Activated naive CD4-positive, alpha-beta T cell treated with anti-CD3 and anti-CD28 coated beads, Interleukin-2, amount 10 ng/mL, durations not matched to agents 7 days and 5 days (primary cell): ENCODE results near the gene PPP1R37.

Source experiments
- CTCF ChIA-PET: fragments of 350-600 bp; sonication (Branson Sonifier 250); formaldehyde crosslinking; loops from one replicate; lab custom pipeline; 2021; ENCODE audit warnings: antibody characterized with exemption; lab: Charles Lee
- DNase-seq: peaks from one replicate; pipeline ENCODE4 v3.0.0-alpha.2; 2020
- H3K27ac Mint-ChIP-seq: one replicate; pipeline ENCODE4 v1.8.0; 2021; ENCODE audit warnings: mild to moderate bottlenecking, moderate library complexity, mixed read lengths
- H3K27me3 Mint-ChIP-seq: one replicate; pipeline ENCODE4 v1.8.0; 2021; ENCODE audit warnings: mild to moderate bottlenecking, mixed read lengths
- H3K36me3 Mint-ChIP-seq: one replicate; pipeline ENCODE4 v1.8.0; 2021; ENCODE audit warnings: mixed read lengths
- H3K4me1 Mint-ChIP-seq: one replicate; pipeline ENCODE4 v1.8.0; 2021; ENCODE audit warnings: mixed read lengths
- H3K4me3 Mint-ChIP-seq: one replicate; pipeline ENCODE4 v1.8.0; 2021; ENCODE audit warnings: mild to moderate bottlenecking, moderate library complexity, mixed read lengths
- H3K9me3 Mint-ChIP-seq: one replicate; pipeline ENCODE4 v1.8.0; 2021; ENCODE audit warnings: mixed read lengths

Gene PPP1R37

GRCh38 chr19:45121827-45122345 is 28.9 kb downstream of the PPP1R37 start:
- Mint-ChIP-seq H3K4me1 (peaks cover 57% of the 10 kb centered on the region), H3K27me3 (no peaks in the 10 kb centered on the region), H3K27ac (no peak overlapping the region), H3K4me3 (no peak overlapping the region), H3K36me3 (no peaks in the 10 kb centered on the region), H3K9me3 (no peaks in the 10 kb centered on the region)
- CTCF ChIA-PET = no interaction called here
- no peak for DNase-seq

DNA sequence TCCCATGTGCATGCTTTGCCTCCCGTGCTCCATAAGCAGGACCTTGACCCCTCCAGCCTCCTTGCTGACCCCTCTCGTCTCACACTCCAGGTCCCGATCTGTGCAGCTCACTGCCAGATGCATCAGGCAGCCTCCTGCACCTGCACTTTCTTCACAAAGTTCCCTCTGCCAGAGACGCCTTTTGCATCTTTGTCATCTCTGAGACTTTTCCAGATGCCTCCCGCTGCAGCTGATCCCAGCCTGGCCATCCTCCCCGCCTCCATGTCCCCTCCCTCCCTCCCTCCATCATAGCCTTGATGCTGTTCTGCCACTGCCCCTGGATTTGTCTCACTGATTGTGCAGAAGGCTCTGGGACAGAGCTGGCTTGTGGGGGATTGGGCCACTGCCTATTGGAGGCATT is 29.9 kb downstream of the PPP1R37 start:
- Mint-ChIP-seq H3K9me3 (no peaks in the 10 kb centered on the region), H3K36me3 (no peaks in the 10 kb centered on the region), H3K27ac (no peak overlapping the region), H3K4me1 (peaks cover 49% of the 10 kb centered on the region), H3K4me3 (no peak overlapping the region), H3K27me3 (no peaks in the 10 kb centered on the region)
- DNase-seq = no peak
- CTCF ChIA-PET = no interaction called here

DNA sequence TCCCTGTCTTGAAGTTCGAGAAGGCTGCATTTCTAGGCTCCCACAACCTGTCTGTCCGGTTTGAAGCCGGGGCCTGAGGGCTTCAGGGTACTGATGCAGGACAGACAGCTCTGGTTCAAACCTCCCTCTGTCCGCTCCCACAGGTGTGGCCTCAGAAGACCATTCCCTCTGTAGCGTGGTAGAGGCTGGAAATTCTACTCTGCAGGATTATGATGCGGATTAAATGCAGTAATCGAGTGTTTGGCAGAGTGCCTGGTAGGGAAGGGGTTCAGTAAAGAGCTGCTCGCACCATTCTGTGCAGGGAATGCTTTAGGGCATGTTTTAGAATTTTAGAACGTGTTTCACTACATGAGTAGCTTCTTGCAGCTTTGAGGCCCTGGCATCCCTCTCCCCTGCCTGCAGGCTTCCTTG is 30.5 kb downstream of the PPP1R37 start:
- DNase-seq = no peak
- Mint-ChIP-seq H3K36me3 (no peaks in the 10 kb centered on the region), H3K27ac (no peak overlapping the region), H3K9me3 (no peaks in the 10 kb centered on the region), H3K4me3 (no peak overlapping the region), H3K4me1 (peaks cover 43% of the 10 kb centered on the region), H3K27me3 (no peaks in the 10 kb centered on the region)
- CTCF ChIA-PET = interaction anchor here (0.6 kb wide), 1 partner anchor 322 kb away, joined by 3 read pairs; no protein-coding TSS in a partner anchor

- no peaks in the 10 kb centered on the region for H3K36me3 Mint-ChIP-seq
- H3K9me3 Mint-ChIP-seq = no peaks in the 10 kb centered on the region
- peaks cover 37% of the 10 kb centered on the region for H3K4me1 Mint-ChIP-seq
- H3K27ac Mint-ChIP-seq = peak overlapping the region; percentile 33
- no peaks in the 10 kb centered on the region for H3K27me3 Mint-ChIP-seq
- no peak overlapping the region for H3K4me3 Mint-ChIP-seq
- CTCF ChIA-PET = interaction anchor here (0.6 to 2.9 kb wide), 3 partner anchors 12 to 322 kb away, joined by 3 to 12 read pairs (median 4); no protein-coding TSS in a partner anchor
- no peak for DNase-seq
Measured at GRCh38 chr19:45124021-45124420, 31.0 kb downstream of the PPP1R37 start.

GRCh38 chr19:45125360-45125759 is 32.4 kb downstream of the PPP1R37 start:
- no peak overlapping the region for H3K27ac Mint-ChIP-seq
- H3K27me3 Mint-ChIP-seq = no peaks in the 10 kb centered on the region
- no peaks in the 10 kb centered on the region for H3K36me3 Mint-ChIP-seq
- peaks cover 26% of the 10 kb centered on the region for H3K4me1 Mint-ChIP-seq
- CTCF ChIA-PET = interaction anchor here (0.6 to 2.9 kb wide), 11 partner anchors 8 to 1095 kb away, joined by 3 to 14 read pairs (median 4); partner anchors contain the start of gene PPP1R37
- no peak overlapping the region for H3K4me3 Mint-ChIP-seq
- no peak for DNase-seq
- H3K9me3 Mint-ChIP-seq = no peaks in the 10 kb centered on the region

GRCh38 chr19:45125975-45126493 is 33.1 kb downstream of the PPP1R37 start:
- H3K36me3 Mint-ChIP-seq = no peaks in the 10 kb centered on the region
- no peak overlapping the region for H3K27ac Mint-ChIP-seq
- CTCF ChIA-PET = interaction anchor here (0.9 to 2.9 kb wide), 13 partner anchors 9 to 401 kb away, joined by 3 to 14 read pairs (median 4); partner anchors contain the start of gene PPP1R37
- peak; percentile 85 for DNase-seq
- H3K4me3 Mint-ChIP-seq = no peak overlapping the region
- H3K9me3 Mint-ChIP-seq = no peaks in the 10 kb centered on the region
- H3K27me3 Mint-ChIP-seq = no peaks in the 10 kb centered on the region
- H3K4me1 Mint-ChIP-seq = peaks cover 20% of the 10 kb centered on the region

GRCh38 chr19:45126654-45127053 is 33.7 kb downstream of the PPP1R37 start:
- Mint-ChIP-seq H3K27ac (no peak overlapping the region), H3K4me1 (peaks cover 14% of the 10 kb centered on the region), H3K4me3 (no peak overlapping the region), H3K36me3 (no peaks in the 10 kb centered on the region), H3K27me3 (no peaks in the 10 kb centered on the region), H3K9me3 (no peaks in the 10 kb centered on the region)
- no peak for DNase-seq
- CTCF ChIA-PET = interaction anchor here (1.1 to 2.9 kb wide), 7 partner anchors 9 to 110 kb away, joined by 3 to 14 read pairs (median 4); partner anchors contain the start of gene PPP1R37

DNA sequence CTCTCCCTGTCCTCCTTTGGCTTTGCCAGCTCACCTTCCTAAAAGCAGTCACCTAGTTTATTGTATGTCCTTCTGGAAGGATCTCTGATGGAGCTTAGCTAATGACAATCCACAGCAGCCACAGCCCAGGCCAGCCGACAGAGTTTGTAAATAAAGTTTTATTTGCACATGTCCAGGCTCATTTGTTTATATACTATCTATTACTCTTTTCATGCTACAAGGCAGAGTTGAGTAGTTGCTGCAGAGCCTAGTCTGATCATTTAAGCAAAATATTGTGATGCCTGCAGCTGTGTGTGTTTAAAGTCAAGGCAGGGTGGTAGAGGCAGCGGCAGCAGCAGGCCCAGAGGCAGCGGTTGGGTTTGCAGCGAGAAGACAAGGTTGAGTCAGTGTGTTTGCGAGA is 35.2 kb downstream of the PPP1R37 start:
- Mint-ChIP-seq H3K9me3 (no peaks in the 10 kb centered on the region), H3K36me3 (no peaks in the 10 kb centered on the region), H3K27me3 (no peaks in the 10 kb centered on the region), H3K27ac (peak overlapping the region; percentile 50), H3K4me1 (peaks cover 7% of the 10 kb centered on the region), H3K4me3 (no peak overlapping the region)
- DNase-seq = no peak
- CTCF ChIA-PET = interaction anchor here (1.6 kb wide), 1 partner anchor 111 kb away, joined by 4 read pairs; no protein-coding TSS in a partner anchor

- Mint-ChIP-seq H3K27ac (no peak overlapping the region), H3K9me3 (no peaks in the 10 kb centered on the region), H3K4me3 (no peak overlapping the region), H3K36me3 (no peaks in the 10 kb centered on the region), H3K4me1 (peaks cover 7% of the 10 kb centered on the region), H3K27me3 (no peaks in the 10 kb centered on the region)
- CTCF ChIA-PET = interaction anchor here (0.5 kb wide), 1 partner anchor 18 kb away, joined by 3 read pairs; no protein-coding TSS in a partner anchor
- DNase-seq = no peak
Measured at GRCh38 chr19:45128806-45129205, 35.8 kb downstream of the PPP1R37 start.

DNA sequence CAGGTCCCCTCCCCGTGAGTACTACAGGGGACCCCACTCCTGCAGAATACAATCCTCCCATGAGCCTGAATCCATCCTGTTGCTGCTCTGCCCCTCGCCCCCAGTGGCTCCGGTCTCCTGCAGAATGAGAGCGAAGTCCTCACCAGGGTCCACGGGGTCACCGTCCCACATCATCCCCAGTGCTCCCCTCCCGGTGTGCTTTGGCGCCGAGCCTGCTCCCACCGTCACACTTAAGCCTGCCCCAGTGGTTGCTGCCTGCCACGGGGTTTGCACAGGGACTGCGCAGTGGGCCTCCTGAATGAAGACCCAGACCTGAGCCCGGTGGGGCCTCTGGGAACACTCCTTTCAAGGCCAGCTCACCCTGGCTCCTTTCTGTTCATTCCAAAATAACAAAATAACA is 37.3 kb downstream of the PPP1R37 start:
- Mint-ChIP-seq H3K27me3 (no peaks in the 10 kb centered on the region), H3K9me3 (no peaks in the 10 kb centered on the region), H3K36me3 (no peaks in the 10 kb centered on the region), H3K4me3 (no peak overlapping the region), H3K27ac (no peak overlapping the region), H3K4me1 (peaks cover 5% of the 10 kb centered on the region)
- no peak for DNase-seq
- CTCF ChIA-PET = no interaction called here

GRCh38 chr19:45130888-45131615 is 38.1 kb downstream of the PPP1R37 start:
- Mint-ChIP-seq H3K36me3 (no peaks in the 10 kb centered on the region), H3K9me3 (no peaks in the 10 kb centered on the region), H3K27ac (no peak overlapping the region), H3K4me1 (peaks cover 3% of the 10 kb centered on the region), H3K4me3 (no peak overlapping the region), H3K27me3 (no peaks in the 10 kb centered on the region)
- no peak for DNase-seq
- CTCF ChIA-PET = interaction anchor here (1.1 kb wide), 1 partner anchor 13 kb away, joined by 3 read pairs; no protein-coding TSS in a partner anchor

DNA sequence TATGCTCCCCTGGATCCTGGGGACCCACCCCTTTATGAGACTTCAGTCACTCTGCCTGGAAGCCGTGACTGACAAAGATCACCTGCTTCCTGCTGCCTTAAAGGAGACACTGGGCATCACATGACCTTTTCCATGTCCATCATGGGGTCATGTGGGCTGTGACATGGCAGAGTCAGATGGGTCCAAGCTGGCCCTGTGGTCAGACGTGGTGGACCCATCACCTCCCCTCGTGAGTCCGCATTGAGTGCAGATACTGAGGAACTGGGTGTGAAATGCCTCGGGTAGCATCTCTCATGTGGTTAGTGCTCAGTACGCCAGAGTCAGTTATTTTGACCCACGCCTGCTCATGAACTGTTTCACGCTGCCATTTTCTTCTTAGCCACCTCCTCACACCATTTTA is 40.7 kb downstream of the PPP1R37 start:
- no peaks in the 10 kb centered on the region for H3K9me3 Mint-ChIP-seq
- H3K27me3 Mint-ChIP-seq = no peaks in the 10 kb centered on the region
- H3K4me3 Mint-ChIP-seq = no peak overlapping the region
- H3K36me3 Mint-ChIP-seq = no peaks in the 10 kb centered on the region
- CTCF ChIA-PET = no interaction called here
- H3K4me1 Mint-ChIP-seq = no peaks in the 10 kb centered on the region
- no peak for DNase-seq
- no peak overlapping the region for H3K27ac Mint-ChIP-seq

GRCh38 chr19:45135176-45135885 is 42.4 kb downstream of the PPP1R37 start:
- CTCF ChIA-PET = interaction anchor here (2.0 to 2.5 kb wide), 2 partner anchors 10 to 76 kb away, joined by 5 to 12 read pairs; no protein-coding TSS in a partner anchor
- Mint-ChIP-seq H3K9me3 (no peaks in the 10 kb centered on the region), H3K4me1 (no peaks in the 10 kb centered on the region), H3K4me3 (no peak overlapping the region), H3K36me3 (no peaks in the 10 kb centered on the region), H3K27ac (no peak overlapping the region), H3K27me3 (no peaks in the 10 kb centered on the region)
- no peak for DNase-seq
